ENCODE results near the gene HSD17B10. TPM values are rescaled to one million over a fixed set of nuclear protein-coding genes. Genes with fewer than 3 reads are reported as not detected.

Gene HSD17B10
- total RNA-seq, 4 donors from 2014 or later, result 12.6 to 91.7 (median 63.9) TPM

Small RNA genes within 50 kb of the gene (microRNA-seq; reads per million reads assigned to microRNA genes)
- gene MIR6857 (ENCODE audit: borderline microRNAs expressed, borderline replicate concordance), result not detected

Small RNA genes within 50 kb of the gene (small RNA-seq; reads per million reads assigned to genes)
- gene MIR6857 (not detected), gene VTRNA3-1P (not detected)

Other genes with a start within 250 kb of the HSD17B10 start
- 100 to 1,000 TPM in 3 of 4 donors, 10 to 100 TPM in 1; 66.3 to 184 (median 127) TPM for gene KDM5C, start 209.2 kb downstream of the HSD17B10 start, total RNA-seq
- gene IQSEC2, start 152.8 kb downstream of the HSD17B10 start, total RNA-seq, result 10 to 100 TPM in 2 of 4 donors, 1 to 10 TPM in 2; 4.1 to 31.6 (median 8.9) TPM
- gene SMC1A, start 11.7 kb downstream of the HSD17B10 start, total RNA-seq, result 10 to 100 TPM; 34.8 to 85.5 (median 40.8) TPM
- gene RIBC1, start 11.5 kb downstream of the HSD17B10 start, total RNA-seq, result 1 to 10 TPM in 2 of 4 donors, under 1 TPM in 1, not detected in 1; 0.77 to 3.0 (median 2.5) TPM

Measured in uterus (tissue), 4 donors.